HG03354 (cell line): ENCODE measurements around the gene DLG1.

Source experiments
- ATAC-seq: cut with Tn5 transposase; IDR thresholded peaks from one replicate; pipeline ENCODE4 v1.9.1; 2021; ENCODE audit warnings: mild to moderate bottlenecking; ENCODE audit not compliant: unreplicated experiment, poor library complexity, severe bottlenecking

Gene DLG1

DNA sequence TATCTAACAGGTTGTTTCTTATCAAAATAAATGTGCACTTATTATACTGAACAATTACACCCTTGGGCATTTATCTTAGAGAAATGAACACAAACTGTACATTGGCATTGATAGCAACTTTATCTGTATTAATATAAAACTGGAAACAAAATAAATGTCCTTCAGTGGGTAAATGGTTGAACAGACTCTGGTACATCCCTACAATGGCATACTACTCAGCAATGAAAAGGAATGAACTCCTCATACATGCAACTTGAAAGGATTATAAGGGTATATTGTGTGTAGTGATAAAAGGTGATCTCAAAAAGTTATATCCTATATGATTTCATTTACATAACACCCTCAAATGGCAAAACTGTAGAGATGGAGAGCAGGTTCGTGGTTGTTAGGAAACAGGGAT is 23.7 kb upstream of the DLG1 start:
- ATAC-seq, result no peak

- no peak for ATAC-seq
These were observed 22.2 kb upstream of the DLG1 start for GRCh38 chr3:197320582-197320981.

- no peak for ATAC-seq
These were observed 19.0 kb upstream of the DLG1 start for GRCh38 chr3:197317250-197317963.

DNA sequence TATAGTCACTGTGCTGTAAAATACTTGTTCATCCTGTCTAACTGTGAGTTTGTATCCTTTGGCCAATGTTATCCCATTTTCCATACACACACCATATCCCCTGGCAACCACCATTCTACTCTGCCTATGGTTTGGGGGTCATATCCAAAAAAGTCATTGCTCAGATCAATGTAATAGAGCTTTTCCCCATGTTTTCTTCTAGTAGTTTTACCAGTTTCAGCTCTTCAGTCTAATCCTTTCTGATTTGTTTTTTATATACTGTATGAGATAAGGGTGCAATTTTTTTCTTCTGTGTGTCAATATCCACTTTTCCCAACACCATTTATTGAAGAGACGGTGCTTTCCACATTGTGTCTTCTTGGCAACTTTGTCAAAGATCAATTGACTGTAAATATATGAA is 14.0 kb upstream of the DLG1 start:
- ATAC-seq, result no peak

DNA sequence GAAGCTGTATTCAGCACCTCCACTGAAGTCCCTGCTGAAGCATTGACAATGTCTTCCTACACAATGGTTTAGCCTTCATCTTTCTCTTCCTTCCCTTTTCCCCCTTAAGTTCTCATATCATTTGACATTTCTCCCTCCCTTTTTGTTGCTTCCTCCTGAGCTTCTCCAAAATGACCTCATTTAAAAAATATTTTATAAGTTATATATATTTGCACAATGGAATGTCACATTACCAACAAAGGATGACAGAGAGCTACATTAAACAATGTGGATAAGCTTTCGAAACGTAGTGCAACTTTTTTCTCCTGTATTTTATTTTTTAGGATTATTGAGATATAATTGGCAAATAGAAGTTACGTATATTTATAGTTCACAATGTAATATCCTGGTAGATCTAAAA is 13.2 kb upstream of the DLG1 start:
- ATAC-seq, result no peak

GRCh38 chr3:197309528-197310361 is 11.3 kb upstream of the DLG1 start:
- ATAC-seq, result no peak

DNA sequence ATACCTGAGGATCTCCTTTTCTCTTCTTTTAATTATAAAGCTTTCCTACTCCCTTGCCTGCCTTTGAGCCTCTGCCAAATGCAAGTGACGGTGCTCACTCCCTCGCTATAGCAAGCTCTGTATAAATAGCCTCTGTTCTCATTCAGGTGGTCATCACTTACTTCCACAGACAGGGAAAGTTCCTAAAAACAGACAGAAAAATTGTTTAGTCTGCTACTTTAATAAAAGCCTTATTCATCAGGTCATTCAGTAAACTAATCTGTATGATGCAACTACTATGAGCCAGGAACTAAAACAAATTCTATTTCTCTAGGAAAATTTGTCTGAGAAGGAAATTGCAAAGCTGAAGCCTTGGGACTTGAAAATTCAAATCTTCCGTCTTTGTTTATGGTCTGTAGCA is 10.2 kb upstream of the DLG1 start:
- ATAC-seq, result no peak

DNA sequence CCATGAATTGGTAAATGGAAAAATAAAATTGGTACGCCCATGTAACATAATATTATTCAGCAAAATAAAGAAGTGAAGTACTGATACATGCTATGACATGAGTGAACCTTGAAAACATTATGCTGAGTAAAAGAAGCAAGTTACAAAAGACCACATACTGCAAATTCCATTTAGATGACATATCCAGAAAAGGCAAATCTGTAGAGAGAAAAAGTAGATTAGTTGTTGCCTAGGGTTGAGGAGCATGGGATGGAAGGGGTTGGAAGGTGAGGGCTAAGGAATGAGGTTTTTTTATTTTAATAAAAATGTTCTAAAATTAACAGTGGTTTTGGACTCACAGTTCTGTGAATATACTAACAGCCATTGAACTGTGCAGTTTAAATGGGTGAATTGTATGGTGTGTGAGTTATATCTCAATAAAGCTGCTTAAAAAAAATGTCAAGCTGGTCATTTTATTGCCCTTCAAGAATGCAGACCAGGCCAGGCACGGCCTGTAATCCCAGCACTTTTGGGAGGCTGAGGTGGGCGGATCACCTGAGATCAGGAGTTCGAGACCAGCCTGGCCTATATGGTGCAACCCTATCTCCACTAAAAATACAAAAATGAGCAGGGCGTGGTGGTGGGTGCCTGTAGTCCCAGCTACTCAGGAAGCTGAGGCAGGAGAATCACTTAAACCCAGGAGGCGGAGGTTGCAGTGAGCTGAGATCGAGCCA is 8.1 kb upstream of the DLG1 start:
- ATAC-seq, result no peak

GRCh38 chr3:197305854-197306253 is 7.4 kb upstream of the DLG1 start:
- peak; percentile 98 for ATAC-seq

DNA sequence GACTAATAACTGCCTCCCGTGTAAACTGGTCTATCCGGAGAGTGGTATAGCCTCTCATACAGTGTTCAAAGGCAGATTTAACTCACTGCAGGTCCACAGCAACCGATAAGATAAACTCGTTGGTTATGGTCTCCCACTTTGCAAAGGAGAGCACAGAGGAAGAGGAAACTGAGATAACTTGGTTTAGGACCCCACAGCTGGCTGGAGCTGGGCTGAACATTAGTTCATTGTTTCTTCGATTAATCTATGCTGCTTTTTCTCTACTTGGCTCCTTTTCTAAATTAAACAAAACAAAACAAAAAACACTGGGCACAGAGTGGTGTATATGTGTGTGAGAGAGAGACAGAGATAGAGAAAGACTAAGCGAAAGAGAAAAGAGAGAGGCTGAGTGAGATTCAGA is 5.0 kb upstream of the DLG1 start:
- no peak for ATAC-seq

GRCh38 chr3:197302696-197303341 is 4.4 kb upstream of the DLG1 start:
- no peak for ATAC-seq

- ATAC-seq, result no peak
These were observed 3.6 kb upstream of the DLG1 start for GRCh38 chr3:197302033-197302432.

GRCh38 chr3:197300361-197300760 is 1.9 kb upstream of the DLG1 start:
- no peak for ATAC-seq

GRCh38 chr3:197298945-197299854 is 788 bp upstream of the DLG1 start:
- peak; percentile 38 for ATAC-seq

- ATAC-seq, result peak; percentile 72
These were observed 704 bp downstream of the DLG1 start for GRCh38 chr3:197297476-197298340.

GRCh38 chr3:197297002-197297401 is 1.4 kb downstream of the DLG1 start:
- ATAC-seq, result no peak

- ATAC-seq, result no peak
These were observed 1.9 kb downstream of the DLG1 start for GRCh38 chr3:197296545-197296944.

DNA sequence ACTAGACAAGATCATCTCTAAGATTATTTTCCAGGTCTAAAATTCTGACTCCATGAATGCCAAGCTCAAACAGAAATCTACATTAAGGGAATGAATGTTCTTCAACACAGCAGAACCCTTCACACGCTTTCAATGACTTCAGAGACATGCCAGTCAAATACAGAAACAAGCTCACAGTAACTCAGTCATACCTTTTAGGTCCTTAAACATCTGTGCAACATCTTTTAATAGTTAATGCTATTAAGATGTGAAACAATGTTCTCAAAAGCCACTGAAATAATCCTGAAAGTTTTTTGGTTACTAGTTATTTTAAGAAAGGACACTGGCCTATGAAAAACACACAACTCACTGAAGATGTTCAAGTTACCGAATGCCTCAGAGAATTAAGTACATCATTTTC is 2.5 kb downstream of the DLG1 start:
- ATAC-seq, result no peak
